GM12891 (cell line): Measurements from ENCODE around the gene AGMAT. TPM values are rescaled to one million over a fixed set of nuclear protein-coding genes. Genes with fewer than 3 reads are reported as not detected.

ENCODE experiments used
- DNase-seq: peaks from one replicate; pipeline ENCODE4 v3.0.0; 2011; ENCODE audit warnings: low spot score; ENCODE audit not compliant: insufficient read length
- FAIRE-seq: peaks from 2 replicates; lab custom pipeline; 2011; peaks lifted over from hg19 to GRCh38; lab: Jason Lieb, UNC
- PAX5 ChIP-seq: IDR thresholded peaks from 2 replicates; pipeline ENCODE4 v1.6.1; 2011; ENCODE audit warnings: low read length, moderate library complexity, mild to moderate bottlenecking; ENCODE audit not compliant: insufficient read depth, severe bottlenecking
- POLR2A ChIP-seq: IDR thresholded peaks from 2 replicates; pipeline ENCODE4 v1.6.1; 2011; ENCODE audit warnings: low read depth, low read length, control low read depth
- POLR2AphosphoS5 ChIP-seq: IDR thresholded peaks from 2 replicates; pipeline ENCODE4 v1.6.1; 2011; ENCODE audit warnings: low read depth, low read length, control low read depth
- POU2F2 ChIP-seq: IDR thresholded peaks from 2 replicates; pipeline ENCODE4 v1.6.1; 2011; ENCODE audit warnings: low read depth, mild to moderate bottlenecking, control low read depth, low read length, moderate library complexity
- SPI1 ChIP-seq: IDR thresholded peaks from 2 replicates; pipeline ENCODE4 v1.6.1; 2011; ENCODE audit warnings: low read depth, low read length, control low read depth
- TAF1 ChIP-seq: IDR thresholded peaks from 2 replicates; pipeline ENCODE4 v1.6.1; 2011; ENCODE audit warnings: low read depth, low read length, control low read depth
- polyA plus RNA-seq: library from polyadenylated mRNA; unstranded; fragments of >200 nt; gene quantifications from one replicate; pipeline ENCODE4 v1.2.1, GENCODE V29; 2012; ENCODE audit warnings: low read depth, missing spikeins, inconsistent platforms; ENCODE audit not compliant: missing spikeins

The AGMAT gene, protein sequence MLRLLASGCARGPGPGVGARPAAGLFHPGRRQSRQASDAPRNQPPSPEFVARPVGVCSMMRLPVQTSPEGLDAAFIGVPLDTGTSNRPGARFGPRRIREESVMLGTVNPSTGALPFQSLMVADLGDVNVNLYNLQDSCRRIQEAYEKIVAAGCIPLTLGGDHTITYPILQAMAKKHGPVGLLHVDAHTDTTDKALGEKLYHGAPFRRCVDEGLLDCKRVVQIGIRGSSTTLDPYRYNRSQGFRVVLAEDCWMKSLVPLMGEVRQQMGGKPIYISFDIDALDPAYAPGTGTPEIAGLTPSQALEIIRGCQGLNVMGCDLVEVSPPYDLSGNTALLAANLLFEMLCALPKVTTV
- polyA plus RNA-seq, result 4.5 TPM

DNA sequence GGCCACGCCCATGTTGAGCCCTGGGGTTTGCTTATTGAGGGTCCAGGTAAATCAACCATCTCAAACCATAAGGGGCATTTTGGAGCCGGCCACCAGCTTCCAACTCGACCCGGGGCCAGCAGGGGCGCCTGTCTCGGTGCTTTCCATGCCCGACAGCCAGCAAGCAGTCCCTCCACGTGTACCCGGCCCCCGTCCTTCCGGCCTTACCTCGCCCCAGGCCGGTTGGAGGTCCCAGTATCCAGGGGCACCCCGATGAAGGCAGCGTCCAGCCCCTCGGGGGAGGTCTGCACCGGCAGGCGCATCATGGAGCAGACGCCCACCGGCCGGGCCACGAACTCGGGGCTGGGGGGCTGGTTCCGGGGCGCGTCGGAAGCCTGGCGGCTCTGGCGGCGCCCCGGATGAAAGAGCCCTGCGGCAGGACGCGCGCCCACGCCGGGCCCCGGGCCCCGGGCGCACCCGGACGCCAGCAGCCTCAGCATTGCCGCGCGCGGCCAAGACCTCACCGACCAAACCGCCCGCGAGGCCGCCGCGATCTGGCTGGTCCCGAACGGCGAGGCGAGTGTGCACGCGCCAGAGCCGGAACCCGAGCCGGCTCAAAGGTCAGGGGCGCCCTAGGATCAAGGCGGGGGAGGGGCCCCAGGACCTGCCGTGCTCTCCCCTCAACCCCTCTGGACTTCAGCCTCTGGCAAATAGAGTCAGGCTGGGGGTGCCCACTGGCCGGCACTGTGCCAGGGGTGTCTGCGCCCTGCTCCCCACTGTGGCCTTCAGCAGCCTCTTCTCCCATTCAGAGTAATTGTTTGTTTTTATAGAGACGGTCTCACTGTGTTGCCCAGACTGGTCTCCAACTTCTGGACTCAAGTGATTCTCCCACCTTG, at the start of gene AGMAT:
Gene AGMAT, minus strand, starts transcription at position 563 of the 875 bp plus-strand sequence. Its CDS starts 84 bp downstream, at position 479.
- TF ChIP-seq PAX5 (no peak), POLR2AphosphoS5 (0 out of 2 replicates have a peak, but pooled peaks have one; percentile 34), SPI1 (no peak)
- peak; percentile 77 for DNase-seq
- FAIRE-seq, result peak; percentile 61

DNA sequence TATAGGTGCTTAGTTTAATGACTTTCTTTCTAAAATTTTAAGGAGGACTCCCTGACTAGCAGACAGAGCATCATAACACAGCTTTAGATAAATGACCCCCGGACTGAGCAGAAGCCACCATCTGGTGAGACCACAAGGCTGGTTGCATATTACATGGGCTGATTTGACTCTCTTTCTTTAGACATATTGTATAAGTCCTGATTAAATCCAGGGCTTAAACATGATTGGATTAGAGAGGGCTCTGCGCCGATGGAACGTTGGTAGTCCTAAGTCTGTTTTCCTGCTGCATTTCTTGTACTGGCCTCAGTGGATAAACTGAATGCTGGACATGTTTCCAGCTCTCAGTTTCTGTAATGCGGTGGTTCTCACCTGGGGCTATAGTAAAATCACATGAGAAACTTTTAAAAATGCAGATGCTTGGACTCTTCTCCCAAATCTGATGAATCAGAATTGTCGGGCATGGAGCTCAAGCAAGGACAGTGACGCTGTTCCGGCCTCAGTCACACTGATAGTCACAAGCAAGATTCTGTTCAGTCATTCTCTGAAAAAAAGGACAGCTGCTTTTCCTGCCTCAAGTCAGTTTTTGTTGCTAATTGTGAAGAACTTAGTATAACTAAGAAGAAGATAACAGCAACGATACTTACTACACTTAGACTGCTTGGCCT, 49.0 kb upstream of the AGMAT start:
- DNase-seq, result no peak
- FAIRE-seq, result no peak
- TF ChIP-seq PAX5, result no peak
- no peak for TF ChIP-seq SPI1
- no peak for TF ChIP-seq POLR2AphosphoS5
- TF ChIP-seq TAF1, result no peak
- no peak for TF ChIP-seq POLR2A
- TF ChIP-seq POU2F2, result no peak

DNA sequence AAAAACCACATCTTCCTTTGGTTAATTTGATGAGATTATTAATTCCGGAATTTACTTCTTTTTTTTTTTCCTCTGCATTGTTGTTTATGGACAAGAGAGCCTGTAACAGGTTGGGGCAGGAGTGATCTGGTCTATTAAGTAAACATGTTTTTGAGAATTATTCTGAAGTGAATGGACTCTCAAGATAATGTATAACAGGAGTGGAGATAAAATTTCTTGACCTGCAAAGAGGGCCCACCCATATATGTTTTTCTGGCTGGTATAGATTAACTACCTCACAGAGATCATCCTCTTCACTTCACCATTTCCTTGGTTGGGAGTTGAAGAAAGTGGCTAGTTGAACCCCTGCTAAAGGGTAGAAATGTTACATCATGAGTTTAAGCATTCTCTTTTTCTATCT, 43.2 kb upstream of the AGMAT start:
- TF ChIP-seq POU2F2, result no peak
- TF ChIP-seq POLR2A, result no peak
- TF ChIP-seq PAX5, result no peak
- no peak for TF ChIP-seq SPI1
- no peak for TF ChIP-seq TAF1
- TF ChIP-seq POLR2AphosphoS5, result no peak
- no peak for FAIRE-seq
- no peak for DNase-seq

DNA sequence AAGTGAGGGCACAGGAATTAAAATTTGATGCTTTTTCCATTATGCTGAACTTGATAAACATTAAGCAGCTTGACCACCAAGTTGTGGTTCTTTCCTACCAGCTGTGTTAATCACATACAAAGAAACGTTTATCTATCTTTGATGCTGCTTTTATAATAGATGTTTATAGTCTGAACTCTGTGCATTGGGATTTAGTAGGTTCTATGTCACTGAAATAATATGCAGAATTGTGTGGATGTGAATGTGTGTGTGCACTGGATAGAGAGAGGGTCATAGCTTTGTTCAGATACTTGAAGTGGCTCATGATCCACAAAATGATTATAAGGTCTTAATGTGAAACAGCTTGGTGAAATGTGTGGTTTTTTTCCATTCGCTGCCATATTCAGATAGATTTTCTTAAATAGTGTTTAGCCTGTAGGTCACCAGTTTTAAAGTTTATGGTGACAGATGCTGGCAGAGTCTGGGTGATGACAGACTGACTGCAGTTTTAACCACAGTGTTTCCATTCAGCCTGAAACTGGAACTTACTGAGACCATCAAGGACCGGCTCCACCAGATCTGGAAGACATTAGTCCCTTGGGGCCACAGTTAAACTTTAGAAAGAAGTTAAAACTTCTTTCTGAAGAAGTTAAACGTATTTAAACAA, 42.6 kb upstream of the AGMAT start:
- peak; percentile 23 for DNase-seq
- no peak for TF ChIP-seq POU2F2
- no peak for TF ChIP-seq SPI1
- TF ChIP-seq POLR2AphosphoS5, result no peak
- TF ChIP-seq TAF1, result no peak
- TF ChIP-seq PAX5, result no peak
- TF ChIP-seq POLR2A, result no peak
- FAIRE-seq, result peak; percentile 78

DNA sequence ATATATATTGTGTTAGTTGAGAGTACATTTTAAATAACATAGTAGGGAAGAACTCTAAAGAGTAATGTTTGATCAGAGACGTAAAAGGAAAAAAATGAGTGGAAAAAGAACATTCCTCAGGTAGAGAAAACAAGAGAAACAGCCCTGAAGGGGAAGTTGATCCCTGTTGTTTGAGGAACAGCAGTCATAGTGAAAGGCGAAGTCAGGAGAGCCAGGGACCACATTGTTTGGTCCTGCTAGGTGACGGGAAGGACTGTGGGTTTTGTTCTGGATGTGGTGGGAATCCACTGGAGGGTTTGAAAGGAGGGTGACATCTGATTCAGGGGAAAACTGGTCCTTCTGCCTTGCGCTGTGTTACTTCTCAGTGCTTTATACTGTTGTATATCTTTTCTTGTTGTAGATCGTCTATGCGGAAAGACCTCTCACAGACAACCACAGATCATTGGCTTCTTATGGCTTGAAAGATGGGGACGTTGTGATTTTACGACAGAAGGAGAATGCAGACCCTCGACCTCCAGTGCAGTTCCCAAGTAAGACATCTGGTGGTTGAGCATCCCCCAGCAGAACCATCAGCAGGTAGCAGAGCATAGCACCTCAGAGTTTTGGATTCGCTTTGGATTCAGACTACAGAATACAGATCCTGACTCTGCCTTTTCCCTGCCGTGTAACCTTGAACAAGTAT, 41.6 kb upstream of the AGMAT start:
- DNase-seq, result no peak
- no peak for FAIRE-seq

DNA sequence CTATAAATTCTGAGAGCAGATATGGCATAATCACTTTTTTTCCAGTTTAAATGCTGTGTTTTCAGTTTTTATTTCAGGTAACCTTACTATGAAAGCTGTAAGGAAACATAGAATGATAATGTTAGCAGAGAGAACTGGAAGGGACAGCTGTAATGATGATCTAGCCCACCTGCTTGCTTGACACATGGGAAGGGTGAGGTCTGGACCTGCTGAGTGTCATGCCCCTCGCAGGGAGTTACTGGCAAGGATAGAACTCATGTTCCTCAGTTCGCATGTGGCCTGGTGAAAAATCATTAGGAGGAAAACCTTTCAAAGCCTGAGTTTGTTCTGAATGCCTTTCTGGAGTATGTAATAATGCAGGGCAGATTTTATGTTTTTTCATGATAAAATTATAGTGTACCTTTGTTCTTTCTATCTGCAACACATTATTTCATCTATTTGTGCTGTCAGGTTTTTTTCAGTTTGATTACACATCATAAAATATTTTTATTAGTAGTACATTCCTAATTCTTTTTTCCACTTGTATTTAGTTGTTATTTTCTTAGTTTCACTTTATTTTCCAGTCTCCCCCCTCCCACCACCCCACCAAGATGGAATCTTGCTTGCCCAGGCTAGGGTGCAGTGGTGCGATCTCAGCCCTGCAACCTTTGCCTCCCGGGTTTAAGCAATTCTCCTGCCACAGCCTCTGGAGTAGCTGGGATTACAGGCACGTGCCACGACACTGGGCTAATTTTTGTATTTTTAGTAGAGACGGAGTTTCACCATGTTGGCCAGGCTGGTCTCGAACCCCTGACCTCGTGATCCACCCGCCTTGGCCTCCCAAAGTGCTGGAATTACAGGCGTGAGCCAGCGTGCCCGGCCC, 40.4 kb upstream of the AGMAT start:
- TF ChIP-seq SPI1 (no peak), TAF1 (no peak), POLR2AphosphoS5 (no peak), PAX5 (no peak)
- FAIRE-seq, result no peak
- no peak for DNase-seq

More for the DNA sequence above, 41.6 kb upstream of the AGMAT start:
- TF ChIP-seq TAF1 (no peak), SPI1 (no peak), POLR2AphosphoS5 (no peak), POLR2A (no peak), POU2F2 (no peak), PAX5 (no peak)

DNA sequence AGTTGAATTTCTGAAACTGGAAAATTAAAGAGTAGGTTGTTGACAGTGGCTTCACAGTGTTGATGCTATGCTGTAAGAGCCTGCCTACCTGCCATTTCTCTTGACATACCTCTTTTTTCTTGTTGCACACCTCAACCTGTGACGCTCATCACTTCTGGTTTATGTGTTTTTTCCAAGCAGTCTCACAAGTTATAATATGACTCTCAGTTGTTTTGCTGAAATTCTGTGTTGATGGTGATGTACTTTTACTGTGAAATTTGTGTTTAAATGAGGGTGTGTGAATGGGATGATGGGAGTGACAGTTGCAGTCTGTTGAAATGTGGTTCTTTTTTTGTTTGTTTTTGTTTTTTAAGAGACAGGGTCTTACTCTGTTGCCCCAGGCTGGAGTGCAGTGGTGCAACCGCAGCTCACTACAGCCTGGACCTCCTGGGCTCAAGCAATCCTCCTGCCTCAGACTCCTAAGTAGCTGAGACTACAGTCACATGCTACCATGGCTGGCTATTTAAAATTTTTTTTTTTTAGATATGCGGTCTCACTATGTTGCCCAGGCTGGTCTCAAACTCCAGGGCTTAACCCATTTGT, 39.4 kb upstream of the AGMAT start:
- no peak for FAIRE-seq
- TF ChIP-seq PAX5 (no peak), POLR2A (no peak), POLR2AphosphoS5 (no peak)
- DNase-seq, result no peak

DNA sequence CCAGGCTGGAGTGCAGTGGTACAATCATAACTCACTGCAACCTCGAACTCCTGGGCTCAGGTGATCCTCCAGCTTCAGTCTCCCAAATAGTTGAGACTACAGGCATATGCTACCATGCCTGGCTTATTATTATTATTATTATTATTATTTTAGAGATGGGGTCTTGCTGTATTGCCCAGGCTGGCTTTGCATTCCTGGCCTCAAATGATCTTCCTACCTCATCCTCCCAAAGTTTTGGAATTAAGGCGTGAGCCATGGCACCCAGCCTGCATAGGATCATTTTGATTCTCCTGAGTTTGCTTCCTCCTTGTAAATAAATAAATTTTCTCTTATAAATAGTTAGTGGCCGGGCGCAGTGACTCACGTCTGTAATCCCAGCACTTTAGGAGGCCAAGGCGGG, 38.6 kb upstream of the AGMAT start:
- no peak for FAIRE-seq
- TF ChIP-seq POLR2A, result no peak
- TF ChIP-seq SPI1, result no peak
- TF ChIP-seq POLR2AphosphoS5, result no peak
- TF ChIP-seq POU2F2, result no peak
- no peak for TF ChIP-seq PAX5
- no peak for TF ChIP-seq TAF1
- DNase-seq, result no peak
